KG1 (cell line): ENCODE results near the gene ADGRG7.
"Not testable (repeated sequence)": the region's sequence is repeated elsewhere in the genome, so short reads cannot be mapped to it uniquely, and the experiment has no call there.

Source experiments
- DNase-seq: peaks from one replicate; lab custom pipeline; 2025; lab: John Stamatoyannopoulos, UW

ADGRG7 gene

GRCh38 chr3:100647657-100648056, 38.3 kb downstream of the ADGRG7 start:
- no peak for DNase-seq

- DNase-seq: peak; percentile 56
These were observed 41.5 kb downstream of the ADGRG7 start for GRCh38 chr3:100650651-100651619.

- DNase-seq: no peak
These were observed 44.3 kb downstream of the ADGRG7 start for GRCh38 chr3:100653604-100654294.

- DNase-seq: no peak
These were observed 47.5 kb downstream of the ADGRG7 start for GRCh38 chr3:100656945-100657344.

- not testable (repeated sequence) for DNase-seq
These were observed 51.9 kb downstream of the ADGRG7 start for GRCh38 chr3:100661294-100661693.

- no peak for DNase-seq
These were observed 52.9 kb downstream of the ADGRG7 start for GRCh38 chr3:100662113-100662823.

- DNase-seq: no peak
These were observed 55.8 kb downstream of the ADGRG7 start for GRCh38 chr3:100665230-100665629.

GRCh38 chr3:100666699-100667098, 57.3 kb downstream of the ADGRG7 start:
- not testable (repeated sequence) for DNase-seq

- not testable (repeated sequence) for DNase-seq
These were observed 57.9 kb downstream of the ADGRG7 start for GRCh38 chr3:100667316-100667715.

GRCh38 chr3:100670995-100671394, 61.6 kb downstream of the ADGRG7 start:
- DNase-seq: not testable (repeated sequence)

GRCh38 chr3:100681496-100681895, 72.1 kb downstream of the ADGRG7 start:
- no peak for DNase-seq

- DNase-seq: no peak
These were observed 72.9 kb downstream of the ADGRG7 start for GRCh38 chr3:100682056-100682853.

- no peak for DNase-seq
These were observed 73.7 kb downstream of the ADGRG7 start for GRCh38 chr3:100682854-100683760.

- no peak for DNase-seq
These were observed 83.8 kb downstream of the ADGRG7 start for GRCh38 chr3:100693225-100693624.

- no peak for DNase-seq
These were observed 86.3 kb downstream of the ADGRG7 start for GRCh38 chr3:100695696-100696095.

- DNase-seq: no peak
These were observed 86.8 kb downstream of the ADGRG7 start for GRCh38 chr3:100696161-100696560.

- DNase-seq: no peak
These were observed 87.8 kb downstream of the ADGRG7 start for GRCh38 chr3:100697172-100697571.

- no peak for DNase-seq
These were observed 88.4 kb downstream of the ADGRG7 start for GRCh38 chr3:100697723-100698285.

GRCh38 chr3:100698736-100699135, 89.3 kb downstream of the ADGRG7 start:
- DNase-seq: no peak

- DNase-seq: no peak
These were observed 91.3 kb downstream of the ADGRG7 start for GRCh38 chr3:100700708-100701107.
